SH-SY5Y (cell line): Measurements from ENCODE around the gene SGMS2.

Experiments used
- GATA2 ChIP-seq: IDR thresholded peaks from 2 replicates; pipeline ENCODE4 v1.6.1; 2011; ENCODE audit warnings: mild to moderate bottlenecking, low read depth, low read length
- GATA3 ChIP-seq: IDR thresholded peaks from 2 replicates; pipeline ENCODE4 v1.6.1; 2011; ENCODE audit warnings: low read depth, mild to moderate bottlenecking, low read length, moderate library complexity

DNA sequence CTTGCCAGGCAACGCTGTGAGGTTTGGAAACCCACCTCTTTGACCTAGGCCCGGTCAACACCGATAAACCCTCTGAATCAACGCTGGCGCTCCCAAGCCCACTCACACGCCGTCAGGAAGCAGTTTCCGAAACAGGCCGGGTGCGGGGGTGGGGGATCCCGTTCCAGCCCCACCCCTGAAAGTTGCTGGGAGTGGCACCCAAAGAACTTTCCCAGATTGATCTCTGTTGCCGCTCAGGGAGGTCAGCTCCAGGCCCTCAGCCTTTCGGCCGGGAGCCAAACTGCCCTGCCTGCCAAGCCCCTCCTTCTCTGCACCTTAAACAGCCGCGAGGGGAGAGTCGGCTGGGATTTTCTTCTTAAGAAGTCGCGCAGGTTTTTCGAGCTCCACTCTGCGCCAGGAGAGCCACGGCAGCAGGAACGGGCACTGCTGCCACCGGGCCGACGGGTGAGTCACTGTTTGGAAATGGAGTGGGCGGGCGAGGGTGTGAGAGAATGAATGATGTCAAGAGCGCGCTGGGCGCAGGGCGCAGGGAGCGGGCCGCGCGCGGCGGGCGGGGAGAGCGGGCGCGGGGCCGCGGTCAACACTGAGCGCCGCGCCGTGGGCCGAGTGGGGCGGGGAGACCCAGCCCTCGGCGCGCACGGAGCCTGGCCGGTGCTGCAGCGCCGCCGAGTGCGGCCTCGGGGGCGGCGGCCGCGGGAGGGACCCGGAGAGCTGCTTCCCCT lies at the start of gene SGMS2:
- no peak for TF ChIP-seq GATA2
- TF ChIP-seq GATA3, result no peak
